ENCODE data around the gene CENATAC.
"Not testable (repeated sequence)": the region's sequence is repeated elsewhere in the genome, so short reads cannot be mapped to it uniquely, and the experiment has no call there.

CENATAC gene

GRCh38 chr11:119026970-119027369 lies 29.0 kb downstream of the CENATAC start:
- no peak for DNase-seq (ENCODE audit: low read depth in 2 of 2)

- no peak for DNase-seq (ENCODE audit: low read depth in 2 of 2)
Measured at GRCh38 chr11:119027561-119028345, 29.8 kb downstream of the CENATAC start.

GRCh38 chr11:119028346-119029068 lies 30.6 kb downstream of the CENATAC start:
- no peak for DNase-seq (ENCODE audit: low read depth in 2 of 2)

- no peak for DNase-seq (ENCODE audit: low read depth in 2 of 2)
Measured at GRCh38 chr11:119029069-119029339, 31.1 kb downstream of the CENATAC start.

- peak in 1 of 2 donors; percentile 27 for DNase-seq (ENCODE audit: low read depth in 2 of 2)
Measured at GRCh38 chr11:119029340-119030028, 31.5 kb downstream of the CENATAC start.

GRCh38 chr11:119030029-119030328 lies 32.0 kb downstream of the CENATAC start:
- no peak for DNase-seq (ENCODE audit: low read depth in 2 of 2)

- peak; percentile 98 to 99 for DNase-seq (ENCODE audit: low read depth in 2 of 2)
Measured at GRCh38 chr11:119030329-119031047, 32.5 kb downstream of the CENATAC start, which contains the start of gene SLC37A4. Gene SLC37A4, minus strand, starts transcription at chr11:119030877.

GRCh38 chr11:119031912-119032280 lies 34.0 kb downstream of the CENATAC start:
- no peak for DNase-seq (ENCODE audit: low read depth in 2 of 2)

- DNase-seq (ENCODE audit: low read depth in 2 of 2): not testable (repeated sequence)
Measured at GRCh38 chr11:119033421-119033820, 35.5 kb downstream of the CENATAC start.

GRCh38 chr11:119034813-119035212 lies 36.9 kb downstream of the CENATAC start:
- DNase-seq (ENCODE audit: low read depth in 2 of 2): no peak

GRCh38 chr11:119038884-119039283 lies 40.9 kb downstream of the CENATAC start:
- DNase-seq (ENCODE audit: low read depth in 2 of 2): no peak

GRCh38 chr11:119039471-119039870 lies 41.5 kb downstream of the CENATAC start:
- not testable (repeated sequence) for DNase-seq (ENCODE audit: low read depth in 2 of 2)

- no peak for DNase-seq (ENCODE audit: low read depth in 2 of 2)
Measured at GRCh38 chr11:119041821-119042514, 44.0 kb downstream of the CENATAC start.

- DNase-seq (ENCODE audit: low read depth in 2 of 2): no peak
Measured at GRCh38 chr11:119042927-119043326, 45.0 kb downstream of the CENATAC start.

GRCh38 chr11:119044708-119045107 lies 46.8 kb downstream of the CENATAC start:
- DNase-seq (ENCODE audit: low read depth in 2 of 2): no peak

- no peak for DNase-seq (ENCODE audit: low read depth in 2 of 2)
Measured at GRCh38 chr11:119046489-119046888, 48.6 kb downstream of the CENATAC start.

GRCh38 chr11:119047205-119047604 lies 49.3 kb downstream of the CENATAC start:
- peak in 1 of 2 donors; percentile 27 for DNase-seq (ENCODE audit: low read depth in 2 of 2)

GRCh38 chr11:119048644-119049043 lies 50.7 kb downstream of the CENATAC start:
- no peak for DNase-seq (ENCODE audit: low read depth in 2 of 2)

GRCh38 chr11:119049081-119049480 lies 51.1 kb downstream of the CENATAC start:
- no peak for DNase-seq (ENCODE audit: low read depth in 2 of 2)

- DNase-seq (ENCODE audit: low read depth in 2 of 2): no peak
Measured at GRCh38 chr11:119051440-119052162, 53.7 kb downstream of the CENATAC start.

Measured in stimulated activated CD8-positive, alpha-beta memory T cell treated with anti-CD3 and anti-CD28 coated beads, Interleukin-15, amount 100 ng/mL, for 48 hours (primary cell).